ENCODE measurements around the gene NDUFA8.

The NDUFA8 gene

DNA sequence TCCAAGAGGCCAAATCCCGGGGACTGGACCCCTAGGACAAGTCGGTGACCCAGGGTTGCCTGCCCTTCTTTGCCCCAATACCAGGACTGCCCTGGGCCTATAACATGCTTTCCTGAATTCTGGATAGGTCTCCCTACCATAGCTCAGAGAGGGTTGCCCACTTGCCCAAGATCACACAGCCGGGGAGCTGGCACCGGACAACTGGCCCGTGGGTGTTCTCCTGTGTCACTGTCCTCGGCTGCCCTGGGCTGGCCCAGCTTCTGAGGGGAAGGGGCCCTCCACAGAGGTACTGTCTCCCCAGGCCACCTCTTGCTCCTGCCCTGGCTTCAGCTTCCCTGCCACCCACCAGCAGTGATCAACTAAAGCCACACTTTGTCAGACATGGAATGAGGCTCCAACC is 37.6 kb downstream of the NDUFA8 start:
- no peak for TF ChIP-seq EP300 (IDR thresholded peaks at IDR 0.05; ENCODE audit: borderline replicate concordance)
- TF ChIP-seq FOXM1 (IDR thresholded peaks at IDR 0.05; ENCODE audit: borderline replicate concordance, low read depth): no peak
- TF ChIP-seq, protein P1, sequence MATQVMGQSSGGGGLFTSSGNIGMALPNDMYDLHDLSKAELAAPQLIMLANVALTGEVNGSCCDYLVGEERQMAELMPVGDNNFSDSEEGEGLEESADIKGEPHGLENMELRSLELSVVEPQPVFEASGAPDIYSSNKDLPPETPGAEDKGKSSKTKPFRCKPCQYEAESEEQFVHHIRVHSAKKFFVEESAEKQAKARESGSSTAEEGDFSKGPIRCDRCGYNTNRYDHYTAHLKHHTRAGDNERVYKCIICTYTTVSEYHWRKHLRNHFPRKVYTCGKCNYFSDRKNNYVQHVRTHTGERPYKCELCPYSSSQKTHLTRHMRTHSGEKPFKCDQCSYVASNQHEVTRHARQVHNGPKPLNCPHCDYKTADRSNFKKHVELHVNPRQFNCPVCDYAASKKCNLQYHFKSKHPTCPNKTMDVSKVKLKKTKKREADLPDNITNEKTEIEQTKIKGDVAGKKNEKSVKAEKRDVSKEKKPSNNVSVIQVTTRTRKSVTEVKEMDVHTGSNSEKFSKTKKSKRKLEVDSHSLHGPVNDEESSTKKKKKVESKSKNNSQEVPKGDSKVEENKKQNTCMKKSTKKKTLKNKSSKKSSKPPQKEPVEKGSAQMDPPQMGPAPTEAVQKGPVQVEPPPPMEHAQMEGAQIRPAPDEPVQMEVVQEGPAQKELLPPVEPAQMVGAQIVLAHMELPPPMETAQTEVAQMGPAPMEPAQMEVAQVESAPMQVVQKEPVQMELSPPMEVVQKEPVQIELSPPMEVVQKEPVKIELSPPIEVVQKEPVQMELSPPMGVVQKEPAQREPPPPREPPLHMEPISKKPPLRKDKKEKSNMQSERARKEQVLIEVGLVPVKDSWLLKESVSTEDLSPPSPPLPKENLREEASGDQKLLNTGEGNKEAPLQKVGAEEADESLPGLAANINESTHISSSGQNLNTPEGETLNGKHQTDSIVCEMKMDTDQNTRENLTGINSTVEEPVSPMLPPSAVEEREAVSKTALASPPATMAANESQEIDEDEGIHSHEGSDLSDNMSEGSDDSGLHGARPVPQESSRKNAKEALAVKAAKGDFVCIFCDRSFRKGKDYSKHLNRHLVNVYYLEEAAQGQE (IDR thresholded peaks at IDR 0.05; ENCODE audit: low read depth): no peak
- TF ChIP-seq, protein P2, sequence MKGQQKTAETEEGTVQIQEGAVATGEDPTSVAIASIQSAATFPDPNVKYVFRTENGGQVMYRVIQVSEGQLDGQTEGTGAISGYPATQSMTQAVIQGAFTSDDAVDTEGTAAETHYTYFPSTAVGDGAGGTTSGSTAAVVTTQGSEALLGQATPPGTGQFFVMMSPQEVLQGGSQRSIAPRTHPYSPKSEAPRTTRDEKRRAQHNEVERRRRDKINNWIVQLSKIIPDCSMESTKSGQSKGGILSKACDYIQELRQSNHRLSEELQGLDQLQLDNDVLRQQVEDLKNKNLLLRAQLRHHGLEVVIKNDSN (IDR thresholded peaks at IDR 0.05): no peak
- no peak for TF ChIP-seq EGR1 (IDR thresholded peaks at IDR 0.05)
- TF ChIP-seq, protein P3, sequence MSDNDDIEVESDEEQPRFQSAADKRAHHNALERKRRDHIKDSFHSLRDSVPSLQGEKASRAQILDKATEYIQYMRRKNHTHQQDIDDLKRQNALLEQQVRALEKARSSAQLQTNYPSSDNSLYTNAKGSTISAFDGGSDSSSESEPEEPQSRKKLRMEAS (IDR thresholded peaks at IDR 0.05): no peak
- TF ChIP-seq ZBTB7A (IDR thresholded peaks at IDR 0.05; ENCODE audit: low read depth): no peak
- TF ChIP-seq NFIC (IDR thresholded peaks at IDR 0.05): no peak
- TF ChIP-seq RAD21 (IDR thresholded peaks at IDR 0.05; ENCODE audit: low read depth): no peak
- TF ChIP-seq TEAD4 (IDR thresholded peaks at IDR 0.05): no peak

- TF ChIP-seq TAF1 (IDR thresholded peaks at IDR 0.05; ENCODE audit: low read depth) (no peak), EGR1 (IDR thresholded peaks at IDR 0.05) (no peak), RAD21 (IDR thresholded peaks at IDR 0.05; ENCODE audit: low read depth) (no peak)
- TF ChIP-seq, protein P3 (IDR thresholded peaks at IDR 0.05): no peak
Observed at GRCh38 chr9:122121391-122121790, 38.2 kb downstream of the NDUFA8 start.

DNA sequence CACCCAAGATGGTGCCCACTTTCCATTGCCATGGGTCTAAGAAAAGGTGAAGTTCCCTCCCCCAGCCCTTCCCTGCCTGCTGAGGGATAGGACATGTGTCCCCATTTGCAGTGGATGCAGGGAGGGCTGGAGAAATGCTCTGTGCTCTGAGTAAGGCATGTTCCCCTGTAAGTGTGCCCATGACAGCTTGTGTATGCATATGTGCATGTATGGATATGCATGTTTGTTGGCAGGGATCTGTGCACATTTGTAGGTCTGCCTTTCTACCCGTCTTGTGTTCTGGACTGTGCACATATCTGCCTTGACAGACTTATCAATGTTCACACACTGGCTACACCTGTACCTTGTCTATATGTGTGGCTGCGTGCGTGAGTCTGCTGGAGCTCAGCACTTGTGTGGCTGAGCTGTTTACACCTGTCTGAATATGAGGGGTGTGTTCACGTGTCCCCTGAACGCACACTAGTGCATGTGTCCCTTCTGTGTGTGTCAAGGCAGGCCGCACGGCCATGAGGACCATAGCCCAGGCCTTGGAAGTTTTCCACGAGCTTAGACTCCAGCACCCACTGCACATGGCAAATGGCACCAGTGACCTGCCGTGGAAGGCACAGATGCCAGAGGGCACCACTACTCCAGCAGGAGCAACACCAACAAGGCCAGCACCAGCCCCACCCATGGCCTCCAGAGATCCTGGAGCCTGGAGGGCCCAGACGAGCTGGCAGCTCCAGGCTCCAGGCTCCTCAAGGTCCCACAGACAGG is 39.1 kb downstream of the NDUFA8 start:
- no peak for TF ChIP-seq RAD21 (IDR thresholded peaks at IDR 0.05; ENCODE audit: low read depth)

DNA sequence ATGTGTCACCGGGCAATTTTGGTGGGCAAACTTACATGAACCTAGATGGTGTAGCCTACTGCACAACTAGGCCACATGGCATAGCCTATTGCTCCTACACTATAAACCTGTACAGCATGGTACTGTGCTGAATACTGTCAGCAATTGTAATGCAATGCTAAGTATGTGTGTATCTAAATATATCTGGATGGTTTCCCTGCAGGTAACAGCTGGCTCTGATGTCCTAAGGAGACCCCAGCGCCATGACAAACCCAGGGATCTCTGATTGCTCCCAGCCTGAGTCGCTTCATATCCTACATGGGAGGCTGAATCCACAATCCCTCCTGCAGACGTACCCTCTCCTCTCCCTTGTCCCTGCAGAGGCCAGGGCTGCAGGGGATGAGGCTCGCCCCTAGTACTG is 39.9 kb downstream of the NDUFA8 start:
- no peak for TF ChIP-seq CREB1 (IDR thresholded peaks at IDR 0.05; ENCODE audit: low read depth)
- TF ChIP-seq TEAD4 (IDR thresholded peaks at IDR 0.05): no peak
- TF ChIP-seq, protein P3 (IDR thresholded peaks at IDR 0.05): no peak
- TF ChIP-seq, protein P1 (IDR thresholded peaks at IDR 0.05; ENCODE audit: low read depth): no peak
- no peak for TF ChIP-seq YY1 (IDR thresholded peaks at IDR 0.05; ENCODE audit: low read depth)

DNA sequence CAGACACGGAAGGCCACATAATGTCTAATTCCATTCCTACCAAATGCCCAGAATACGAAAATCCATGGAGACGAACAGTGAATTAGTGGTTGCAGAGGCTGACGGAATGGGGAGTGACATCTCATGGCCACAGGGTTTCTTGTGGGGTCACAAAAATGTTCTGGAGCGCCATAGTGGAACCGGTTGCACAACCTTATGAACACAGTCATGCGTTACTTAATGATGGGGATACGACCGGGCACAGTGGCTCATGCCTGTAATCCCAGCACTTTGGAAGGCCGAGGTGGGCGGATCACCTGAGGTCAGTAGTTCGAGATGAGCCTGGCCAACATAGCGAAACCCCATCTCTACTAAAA is 40.4 kb downstream of the NDUFA8 start:
- TF ChIP-seq TCF12 (IDR thresholded peaks at IDR 0.05; ENCODE audit: low read depth): peak; percentile 58
- peak; percentile 75 for TF ChIP-seq TEAD4 (IDR thresholded peaks at IDR 0.05)
- TF ChIP-seq EGR1 (IDR thresholded peaks at IDR 0.05): 0 out of 2 replicates have a peak, but pooled peaks have one; percentile 31
- TF ChIP-seq YY1 (IDR thresholded peaks at IDR 0.05; ENCODE audit: low read depth): 0 out of 2 replicates have a peak, but pooled peaks have one; percentile 56
- TF ChIP-seq RAD21 (IDR thresholded peaks at IDR 0.05; ENCODE audit: low read depth): no peak
- TF ChIP-seq FOXM1 (IDR thresholded peaks at IDR 0.05; ENCODE audit: borderline replicate concordance, low read depth): no peak
- TF ChIP-seq CREB1 (IDR thresholded peaks at IDR 0.05; ENCODE audit: low read depth): no peak
- peak; percentile 68; the same call in 1 of the 2 replicates for TF ChIP-seq EP300 (IDR thresholded peaks at IDR 0.05; ENCODE audit: borderline replicate concordance)
- TF ChIP-seq TAF1 (IDR thresholded peaks at IDR 0.05; ENCODE audit: low read depth): no peak
- TF ChIP-seq NFIC (IDR thresholded peaks at IDR 0.05): no peak
- TF ChIP-seq, protein P1 (IDR thresholded peaks at IDR 0.05; ENCODE audit: low read depth): no peak
- peak; percentile 93 for TF ChIP-seq CEBPB (IDR thresholded peaks at IDR 0.05)
- TF ChIP-seq, protein P2 (IDR thresholded peaks at IDR 0.05): no peak
- TF ChIP-seq ZBTB7A (IDR thresholded peaks at IDR 0.05; ENCODE audit: low read depth): no peak
- TF ChIP-seq, protein P3 (IDR thresholded peaks at IDR 0.05): peak; percentile 41; the same call in 1 of the 2 replicates

Data from Ishikawa (cell line).